GM19023 (cell line): ENCODE results near the gene FAM120B.

Source experiments
- ATAC-seq: cut with Tn5 transposase; IDR thresholded peaks from one replicate; pipeline ENCODE4 v1.9.1; 2021; ENCODE audit warnings: mild to moderate bottlenecking, moderate library complexity; ENCODE audit not compliant: unreplicated experiment

The FAM120B gene

DNA sequence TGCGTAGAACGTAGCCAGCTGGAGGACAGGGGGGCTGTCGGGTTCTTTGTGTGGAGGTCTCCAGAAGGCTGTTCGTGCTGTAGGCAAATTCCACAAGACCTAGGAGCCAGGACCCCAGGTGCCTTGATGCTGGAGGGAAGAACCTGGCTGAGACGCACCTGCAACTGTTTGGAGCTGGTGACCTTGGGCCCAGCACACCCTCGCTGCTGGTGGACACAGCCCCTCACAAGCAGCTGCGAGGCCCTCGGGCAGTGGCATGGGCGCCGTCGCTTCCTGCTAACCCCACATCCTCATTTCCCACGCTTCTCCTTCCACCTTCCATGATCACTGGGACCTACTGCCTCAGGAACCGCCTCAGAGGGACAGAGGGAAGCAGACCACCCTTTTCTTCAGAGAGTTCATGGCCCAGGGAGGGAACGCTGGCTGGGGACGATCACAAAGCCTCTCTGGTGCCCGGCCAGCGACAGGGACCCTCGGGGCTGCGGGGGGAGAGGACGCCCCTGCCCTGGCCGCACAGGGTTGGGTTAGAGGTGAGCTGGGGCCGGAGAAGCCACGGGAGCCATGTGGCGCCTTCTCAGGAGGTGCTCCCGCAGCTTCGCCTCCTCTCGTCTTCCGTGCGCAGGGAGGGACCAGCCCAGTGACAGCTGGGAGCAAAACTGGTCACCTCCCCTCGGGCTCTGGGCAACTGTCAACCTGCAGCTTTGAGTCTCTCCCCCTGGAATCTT lies 34.1 kb upstream of the FAM120B start:
- ATAC-seq, result no peak

- no peak for ATAC-seq
Measured at GRCh38 chr6:170273191-170273590, 33.4 kb upstream of the FAM120B start.

DNA sequence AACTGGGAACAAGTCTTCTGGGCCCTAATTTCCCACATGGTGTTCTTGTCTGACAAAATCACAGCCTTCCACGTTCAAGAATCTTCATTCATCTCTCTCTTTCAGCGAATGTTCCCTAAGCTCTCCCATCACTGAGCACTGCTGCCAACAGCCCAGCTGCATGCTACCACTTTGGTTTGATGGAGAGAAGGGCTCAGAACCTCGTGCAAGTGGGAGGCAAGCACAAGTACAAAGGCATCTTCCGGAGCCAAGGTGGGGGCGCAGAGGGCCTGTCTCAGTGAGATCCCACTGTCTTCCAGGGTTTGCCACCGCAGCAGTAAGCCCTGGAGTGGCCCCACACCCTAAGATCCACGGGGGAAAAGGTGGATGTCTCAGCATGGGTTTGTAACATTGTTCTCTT lies 32.9 kb upstream of the FAM120B start:
- ATAC-seq, result no peak

DNA sequence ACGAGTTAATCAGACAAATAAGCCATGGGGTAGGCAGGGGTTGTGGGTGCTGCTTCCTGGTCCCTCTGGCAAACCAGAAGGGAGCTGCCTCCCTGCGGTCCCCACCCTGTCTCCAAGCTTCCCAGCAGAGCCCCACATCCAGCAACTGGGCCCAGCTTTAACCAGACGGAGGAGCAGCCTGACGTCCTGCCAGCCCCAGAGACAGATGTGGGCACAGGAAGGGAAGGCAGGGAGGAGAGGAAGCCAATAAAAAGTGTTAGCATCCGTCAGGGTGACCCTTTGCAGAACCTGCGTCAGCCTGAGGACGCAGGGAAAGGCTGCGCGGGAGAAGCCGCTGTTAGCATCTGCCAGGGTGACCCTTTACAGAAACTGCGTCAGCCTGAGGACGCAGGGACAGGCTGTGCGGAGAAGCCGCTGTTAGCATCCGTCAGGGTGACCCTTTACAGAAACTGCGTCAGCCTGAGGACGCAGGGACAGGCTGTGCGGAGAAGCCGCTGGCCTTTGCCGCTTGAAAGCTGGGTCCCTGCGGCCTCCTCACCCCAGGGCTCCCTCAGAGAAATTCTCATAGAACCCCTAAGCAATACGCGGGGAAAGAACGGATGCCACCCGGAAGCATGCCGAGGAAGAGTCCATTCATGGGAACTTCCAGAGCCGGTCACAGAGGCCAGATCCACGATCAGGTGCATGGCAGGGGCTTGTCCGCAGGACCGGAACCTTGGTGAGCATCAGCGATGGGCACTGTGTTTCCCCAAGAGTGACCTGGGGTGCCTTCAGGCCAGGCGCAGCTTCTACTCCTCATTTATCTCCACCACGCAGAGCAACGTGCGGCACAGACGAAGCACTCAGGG lies 31.6 kb upstream of the FAM120B start:
- ATAC-seq, result no peak

DNA sequence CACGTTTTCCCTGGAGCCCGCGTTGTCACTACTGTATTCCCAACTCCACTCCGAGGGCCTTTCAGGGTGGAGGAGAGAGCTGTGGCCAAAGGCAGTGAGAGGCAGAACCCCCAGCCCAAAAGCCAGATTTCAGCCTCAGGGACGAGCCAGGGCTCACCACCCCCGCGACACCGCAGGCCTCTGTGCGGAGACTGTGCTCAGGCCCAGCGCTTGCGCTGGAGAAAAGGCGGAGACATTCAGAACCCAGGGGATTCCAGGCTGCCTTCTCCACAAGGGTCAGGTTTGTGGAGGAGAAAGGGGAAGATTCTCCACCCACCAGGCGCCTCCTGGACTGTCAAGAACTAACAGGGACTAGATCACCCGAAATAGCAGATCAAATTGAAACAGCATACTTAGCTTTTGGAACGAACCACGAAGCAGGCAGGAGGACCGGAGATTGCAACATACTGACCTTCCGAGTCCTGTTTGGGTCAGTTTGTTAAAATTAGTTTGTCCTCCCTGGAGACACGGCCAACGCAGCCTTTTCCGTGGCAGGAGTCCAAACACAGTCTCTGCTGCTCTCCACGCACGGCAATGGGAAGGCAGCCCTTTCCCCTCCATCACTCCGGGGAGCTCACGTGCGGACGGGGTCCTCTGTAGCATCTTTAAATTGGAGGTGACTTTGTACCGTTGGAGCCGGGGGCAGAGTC lies 30.0 kb upstream of the FAM120B start:
- no peak for ATAC-seq

- ATAC-seq, result no peak
Measured at GRCh38 chr6:170277893-170278742, 28.4 kb upstream of the FAM120B start.

DNA sequence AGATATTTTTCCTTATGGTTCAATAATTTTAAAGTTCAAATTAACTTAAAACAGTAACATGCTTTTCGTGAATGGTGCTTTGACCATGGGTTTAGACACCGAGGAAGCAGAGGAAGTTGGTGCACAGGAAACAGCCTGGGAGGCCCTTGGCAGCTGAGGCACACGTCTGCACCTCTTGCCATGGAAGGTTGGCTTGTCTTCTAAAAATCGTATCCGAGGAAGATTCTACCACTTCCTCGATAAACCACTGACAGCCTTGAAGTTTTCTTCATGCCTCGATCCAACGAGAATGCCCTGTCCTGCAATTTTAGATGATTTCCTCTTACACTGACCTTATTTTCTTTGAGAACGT lies 27.8 kb upstream of the FAM120B start:
- ATAC-seq, result no peak

DNA sequence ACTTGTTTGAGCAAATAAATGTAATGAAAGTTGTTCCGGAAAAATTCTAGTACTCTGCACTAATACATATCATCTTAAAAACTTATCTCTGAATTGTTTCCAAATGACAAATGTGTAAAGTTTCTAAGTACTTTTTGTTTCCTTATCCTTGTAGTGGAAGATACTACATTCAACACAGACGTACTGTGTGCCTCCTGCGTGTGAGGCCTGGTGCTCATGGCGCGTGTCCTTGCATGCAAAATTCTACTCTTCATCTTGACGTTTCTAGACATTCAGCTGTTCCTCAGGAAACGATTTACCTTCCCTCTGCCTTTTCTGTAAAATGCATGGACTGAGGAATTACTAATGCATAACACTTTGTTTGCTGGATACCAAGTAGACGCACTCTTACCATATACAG lies 27.1 kb upstream of the FAM120B start:
- no peak for ATAC-seq

- peak; percentile 64 for ATAC-seq
Measured at GRCh38 chr6:170279977-170280688, 26.4 kb upstream of the FAM120B start.

DNA sequence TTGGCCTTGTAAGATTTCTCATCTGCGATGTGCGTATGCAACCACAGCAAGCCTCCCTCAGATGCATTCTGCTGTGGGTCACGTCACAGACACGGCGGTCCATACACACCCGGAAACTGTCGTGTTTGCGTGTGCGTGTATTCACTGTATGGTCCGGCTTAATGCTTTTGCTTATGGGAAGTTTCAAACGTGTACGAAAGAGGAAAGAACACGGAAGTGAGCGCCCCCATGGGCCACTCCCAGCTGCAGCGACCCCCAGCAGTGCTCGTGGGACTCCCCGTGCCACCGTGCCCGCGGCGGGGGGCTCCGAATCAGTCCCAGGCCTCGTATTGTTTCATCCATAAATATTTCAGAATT lies 25.9 kb upstream of the FAM120B start:
- ATAC-seq, result peak; percentile 30

- ATAC-seq, result no peak
Measured at GRCh38 chr6:170281331-170282292, 24.9 kb upstream of the FAM120B start.

DNA sequence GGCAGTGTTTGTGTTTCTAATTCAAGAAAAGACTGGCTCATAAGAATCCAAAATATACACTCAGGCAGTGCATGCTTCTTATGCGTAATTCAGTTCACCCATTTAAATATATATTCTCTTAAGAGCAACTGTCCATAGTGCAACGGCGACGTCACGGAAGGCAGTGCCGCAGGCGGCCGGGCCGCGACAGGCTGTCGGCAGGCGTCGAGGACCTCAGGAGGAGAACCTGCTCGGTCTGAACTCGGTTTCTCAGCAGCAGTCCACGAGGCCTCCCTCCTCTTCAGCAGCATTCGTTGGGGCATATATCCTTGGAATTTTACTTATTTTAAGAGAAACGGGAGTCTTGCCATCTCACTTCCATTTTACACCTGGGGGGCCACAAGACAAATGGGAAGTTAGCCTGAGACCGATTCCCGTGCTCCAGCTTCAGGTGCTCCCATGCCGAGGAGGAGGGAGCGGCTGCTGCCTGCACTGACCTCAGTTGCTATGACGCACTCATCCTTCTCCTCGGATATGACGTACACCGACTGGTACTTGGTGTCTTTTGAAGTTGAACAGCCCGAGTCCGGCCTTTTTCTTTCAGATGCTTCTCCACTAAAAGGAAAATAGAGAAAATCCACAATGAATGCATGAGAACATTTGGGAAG lies 23.9 kb upstream of the FAM120B start:
- no peak for ATAC-seq

- ATAC-seq, result no peak
Measured at GRCh38 chr6:170283212-170284081, 23.1 kb upstream of the FAM120B start.

GRCh38 chr6:170284126-170284773 lies 22.3 kb upstream of the FAM120B start:
- ATAC-seq, result no peak

DNA sequence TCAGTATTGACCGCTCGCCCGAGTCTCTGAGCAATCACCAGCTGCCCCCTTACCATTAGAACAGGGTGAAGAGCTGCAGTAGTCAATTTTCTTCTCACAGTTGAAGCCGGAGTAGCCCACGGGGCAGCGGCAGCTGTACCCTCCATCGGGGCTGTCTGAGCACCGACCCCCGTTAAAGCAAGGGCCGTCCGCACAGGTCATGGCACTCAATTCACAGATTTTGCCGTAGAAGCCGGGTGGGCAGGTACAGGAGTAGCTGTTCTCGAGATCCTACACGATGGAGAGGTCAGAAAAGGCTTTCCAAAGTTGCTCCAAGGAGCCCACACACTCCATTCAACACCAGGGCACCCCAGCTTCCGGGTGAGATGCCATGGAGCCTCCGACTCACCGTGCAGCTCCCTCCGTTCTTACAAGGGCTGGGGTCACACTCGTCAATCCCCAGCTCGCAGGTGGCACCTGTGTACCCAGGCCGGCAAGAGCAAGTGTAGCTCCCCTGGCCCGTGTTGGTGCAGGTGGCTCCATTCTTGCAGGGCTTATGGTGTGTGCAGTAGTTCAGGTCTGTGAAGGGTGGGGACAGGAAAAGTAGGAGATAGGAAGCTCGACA lies 21.6 kb upstream of the FAM120B start:
- no peak for ATAC-seq

DNA sequence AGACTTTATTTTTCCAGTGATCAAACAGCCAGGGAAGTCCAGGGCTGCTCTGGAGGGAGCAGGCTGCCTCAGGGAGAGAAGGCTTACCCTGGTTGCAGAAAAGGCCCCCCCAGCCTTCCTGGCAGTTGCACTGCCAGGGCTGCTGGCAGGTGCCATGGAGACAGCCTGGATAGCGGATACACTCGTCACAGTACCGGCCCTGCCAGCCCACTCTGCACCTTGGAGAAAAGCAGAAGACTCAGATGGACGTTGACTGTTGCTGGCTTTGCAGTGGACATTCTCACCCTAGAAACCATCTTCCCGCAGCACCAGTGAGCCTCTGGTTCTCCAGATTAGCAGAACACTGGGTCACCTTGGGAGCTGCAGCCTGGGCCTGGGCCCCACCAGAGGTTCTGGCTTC lies 21.1 kb upstream of the FAM120B start:
- ATAC-seq, result no peak
